Thyroid gland (tissue), 4 donors: ENCODE data around the gene FEN1. TPM values are rescaled to one million over a fixed set of nuclear protein-coding genes. Genes with fewer than 3 reads are reported as not detected.

Experiments used
- DNase-seq, 2 donors: peaks; one replicate each; pipeline ENCODE4 v3.0.0-alpha.2; 2019
- H3K27ac ChIP-seq, 3 donors: fragments of 200-600 bp; sonication (generic); 1 replicate in 2 of 3; 2 replicates in 1 of 3; pipeline ENCODE4 v1.5.1; 2016 to 2019; ENCODE audit warnings: mild to moderate bottlenecking in 1 of 3, moderate library complexity in 1 of 3
- H3K27me3 ChIP-seq: fragments of 200-600 bp; sonication (generic); one replicate; pipeline ENCODE4 v1.5.1; 2019
- H3K36me3 ChIP-seq, 2 donors: fragments of 200-600 bp; sonication (generic); one replicate each; pipeline ENCODE4 v1.5.1; 2016 to 2019
- H3K4me1 ChIP-seq, 2 donors: fragments of 200-600 bp; sonication (generic); one replicate each; pipeline ENCODE4 v1.5.1; 2017 to 2019
- H3K4me3 ChIP-seq, 3 donors: fragments of 200-600 bp; sonication (generic); replicated peaks in 1 of 3; 1 replicate in 2 of 3; 2 replicates in 1 of 3; pipeline ENCODE4 v1.5.1; 2016; ENCODE audit warnings: mild to moderate bottlenecking in 1 of 3
- H3K9me3 ChIP-seq: fragments of 200-600 bp; sonication (generic); one replicate; pipeline ENCODE4 v1.5.1; 2017
- POLR2A ChIP-seq, 2 donors: fragments of 450-650 bp; IDR thresholded peaks; one replicate each; pipeline ENCODE4 v1.6.1; 2017; ENCODE audit warnings: antibody characterized with exemption in 2 of 2, mild to moderate bottlenecking in 2 of 2, moderate library complexity in 1 of 2
- WGBS, 2 donors: methylation state at CpG; one replicate each; pipeline ENCODE4 v1.1.5; 2017; 5-methylcytosine and 5-hydroxymethylcytosine counted together
- intact Hi-C: fragments of 100-400 bp; cut with DNase I; formaldehyde crosslinking; loops from one replicate; pipeline ENCODE4 v1.15.1; 2023
- total RNA-seq, 4 donors: library from RNA; depleted of rRNA; stranded (reverse); fragments of >200 nt; gene quantifications; one replicate each; pipeline ENCODE4 v1.2.3, GENCODE V29; 2016
- TF ChIP-seq, protein P1 (sequence below), 6 experiments: fragments of 200-600 bp in 3 of 6; fragments of 450-650 bp in 3 of 6; sonication (generic) in 3 of 6; IDR thresholded peaks; one replicate each; pipeline ENCODE4 v1.5.1; 2016 to 2019; ENCODE audit warnings: antibody characterized with exemption in 6 of 6, mild to moderate bottlenecking in 2 of 6, inconsistent platforms in 1 of 6, moderate library complexity in 1 of 6

Gene FEN1
- total RNA-seq, 4 donors from 2014 or later = 4.1 to 6.3 (median 5.2) TPM

DNA sequence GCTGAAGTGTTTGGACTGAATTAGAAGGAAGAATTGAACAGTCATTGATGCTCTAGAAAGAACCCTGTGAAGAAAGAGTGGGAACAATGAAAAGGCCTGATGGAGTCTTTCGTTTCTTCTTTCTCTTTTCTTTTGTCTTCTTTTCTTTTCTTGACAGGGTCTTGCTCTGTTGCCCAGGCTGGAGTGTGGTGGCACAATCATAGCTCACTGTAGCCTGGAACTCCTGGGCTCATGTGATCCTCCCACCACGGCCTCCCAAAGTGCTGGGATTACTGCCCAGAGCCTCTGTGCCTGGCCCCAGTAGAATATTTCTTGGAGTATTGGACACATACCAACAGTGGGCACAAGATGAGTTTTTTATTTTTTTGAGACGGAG is 1.1 kb downstream of the FEN1 start:
- peaks cover 12 to 15% of the 10 kb centered on the region in 2 donors for H3K36me3 ChIP-seq
- TF ChIP-seq POLR2A (IDR thresholded peaks at IDR 0.05) = no peak
- TF ChIP-seq, protein P1, sequence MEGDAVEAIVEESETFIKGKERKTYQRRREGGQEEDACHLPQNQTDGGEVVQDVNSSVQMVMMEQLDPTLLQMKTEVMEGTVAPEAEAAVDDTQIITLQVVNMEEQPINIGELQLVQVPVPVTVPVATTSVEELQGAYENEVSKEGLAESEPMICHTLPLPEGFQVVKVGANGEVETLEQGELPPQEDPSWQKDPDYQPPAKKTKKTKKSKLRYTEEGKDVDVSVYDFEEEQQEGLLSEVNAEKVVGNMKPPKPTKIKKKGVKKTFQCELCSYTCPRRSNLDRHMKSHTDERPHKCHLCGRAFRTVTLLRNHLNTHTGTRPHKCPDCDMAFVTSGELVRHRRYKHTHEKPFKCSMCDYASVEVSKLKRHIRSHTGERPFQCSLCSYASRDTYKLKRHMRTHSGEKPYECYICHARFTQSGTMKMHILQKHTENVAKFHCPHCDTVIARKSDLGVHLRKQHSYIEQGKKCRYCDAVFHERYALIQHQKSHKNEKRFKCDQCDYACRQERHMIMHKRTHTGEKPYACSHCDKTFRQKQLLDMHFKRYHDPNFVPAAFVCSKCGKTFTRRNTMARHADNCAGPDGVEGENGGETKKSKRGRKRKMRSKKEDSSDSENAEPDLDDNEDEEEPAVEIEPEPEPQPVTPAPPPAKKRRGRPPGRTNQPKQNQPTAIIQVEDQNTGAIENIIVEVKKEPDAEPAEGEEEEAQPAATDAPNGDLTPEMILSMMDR (IDR thresholded peaks at IDR 0.05) = no peak
- intact Hi-C loops = loop anchor here (5.0 kb wide), 1 partner anchor 313 kb away; no protein-coding TSS in a partner anchor
- H3K27ac ChIP-seq = no peak overlapping the region
- no peak for DNase-seq
- peaks cover 6 to 22% of the 10 kb centered on the region in 2 donors for H3K4me1 ChIP-seq
- no peak overlapping the region for H3K4me3 ChIP-seq
- 56 to 69% methylated on average over 3 of the region's 3 CpGs for WGBS, 2 donors
- H3K27me3 ChIP-seq = no peaks in the 10 kb centered on the region
- H3K9me3 ChIP-seq = no peaks in the 10 kb centered on the region

DNA sequence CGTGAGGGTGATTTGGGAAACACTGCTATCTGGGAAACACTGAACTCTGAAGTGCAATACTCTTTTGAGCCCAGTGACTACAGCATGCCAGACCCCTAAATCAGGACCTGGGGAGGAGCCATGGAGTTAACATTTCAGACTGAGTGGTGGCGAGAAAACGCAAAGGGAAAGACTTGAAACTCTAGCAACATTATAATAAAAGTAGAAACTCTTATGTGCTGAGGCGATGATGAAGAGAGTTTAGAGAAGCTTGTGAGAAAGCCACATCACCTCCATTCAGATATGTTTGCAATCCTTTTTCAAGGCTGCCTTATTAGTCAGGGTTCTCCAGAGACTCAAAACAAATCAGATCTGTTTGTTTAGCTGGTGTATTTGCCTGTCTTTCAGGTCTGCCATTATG is 1.9 kb downstream of the FEN1 start:
- WGBS, 2 donors = 86 to 90% methylated on average over 4 of the region's 4 CpGs
- Histone ChIP-seq H3K27ac (no peak overlapping the region), H3K4me3 (no peak overlapping the region), H3K9me3 (no peaks in the 10 kb centered on the region), H3K27me3 (no peaks in the 10 kb centered on the region), H3K4me1 (peaks cover 6 to 22% of the 10 kb centered on the region in 2 donors), H3K36me3 (peaks cover 4 to 7% of the 10 kb centered on the region in 2 donors)
- DNase-seq = no peak
- intact Hi-C loops = loop anchor here (5.0 kb wide), 1 partner anchor 313 kb away; no protein-coding TSS in a partner anchor
- TF ChIP-seq, protein P1 (IDR thresholded peaks at IDR 0.05) = no peak
- no peak for TF ChIP-seq POLR2A (IDR thresholded peaks at IDR 0.05)

DNA sequence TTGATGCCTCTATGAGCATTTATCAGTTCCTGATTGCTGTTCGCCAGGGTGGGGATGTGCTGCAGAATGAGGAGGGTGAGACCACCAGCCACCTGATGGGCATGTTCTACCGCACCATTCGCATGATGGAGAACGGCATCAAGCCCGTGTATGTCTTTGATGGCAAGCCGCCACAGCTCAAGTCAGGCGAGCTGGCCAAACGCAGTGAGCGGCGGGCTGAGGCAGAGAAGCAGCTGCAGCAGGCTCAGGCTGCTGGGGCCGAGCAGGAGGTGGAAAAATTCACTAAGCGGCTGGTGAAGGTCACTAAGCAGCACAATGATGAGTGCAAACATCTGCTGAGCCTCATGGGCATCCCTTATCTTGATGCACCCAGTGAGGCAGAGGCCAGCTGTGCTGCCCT is 2.7 kb downstream of the FEN1 start:
- no peak overlapping the region for H3K27ac ChIP-seq
- peaks cover 6 to 22% of the 10 kb centered on the region in 2 donors for H3K4me1 ChIP-seq
- TF ChIP-seq POLR2A (IDR thresholded peaks at IDR 0.05) = no peak
- TF ChIP-seq, protein P1 (IDR thresholded peaks at IDR 0.05) = no peak
- H3K27me3 ChIP-seq = no peaks in the 10 kb centered on the region
- no peaks in the 10 kb centered on the region for H3K36me3 ChIP-seq
- H3K9me3 ChIP-seq = no peaks in the 10 kb centered on the region
- 87 to 94% methylated on average over 9 to 12 of the region's 12 CpGs for WGBS, 2 donors
- intact Hi-C loops = loop anchor here (5.0 kb wide), 1 partner anchor 152 kb away; no protein-coding TSS in a partner anchor
- no peak overlapping the region for H3K4me3 ChIP-seq
- DNase-seq = no peak

DNA sequence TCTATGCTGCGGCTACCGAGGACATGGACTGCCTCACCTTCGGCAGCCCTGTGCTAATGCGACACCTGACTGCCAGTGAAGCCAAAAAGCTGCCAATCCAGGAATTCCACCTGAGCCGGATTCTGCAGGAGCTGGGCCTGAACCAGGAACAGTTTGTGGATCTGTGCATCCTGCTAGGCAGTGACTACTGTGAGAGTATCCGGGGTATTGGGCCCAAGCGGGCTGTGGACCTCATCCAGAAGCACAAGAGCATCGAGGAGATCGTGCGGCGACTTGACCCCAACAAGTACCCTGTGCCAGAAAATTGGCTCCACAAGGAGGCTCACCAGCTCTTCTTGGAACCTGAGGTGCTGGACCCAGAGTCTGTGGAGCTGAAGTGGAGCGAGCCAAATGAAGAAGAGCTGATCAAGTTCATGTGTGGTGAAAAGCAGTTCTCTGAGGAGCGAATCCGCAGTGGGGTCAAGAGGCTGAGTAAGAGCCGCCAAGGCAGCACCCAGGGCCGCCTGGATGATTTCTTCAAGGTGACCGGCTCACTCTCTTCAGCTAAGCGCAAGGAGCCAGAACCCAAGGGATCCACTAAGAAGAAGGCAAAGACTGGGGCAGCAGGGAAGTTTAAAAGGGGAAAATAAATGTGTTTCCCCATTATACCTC is 3.3 kb downstream of the FEN1 start:
- H3K4me3 ChIP-seq = no peak overlapping the region
- no peak for DNase-seq
- TF ChIP-seq, protein P1 (IDR thresholded peaks at IDR 0.05) = no peak
- no peak for TF ChIP-seq POLR2A (IDR thresholded peaks at IDR 0.05)
- H3K9me3 ChIP-seq = no peaks in the 10 kb centered on the region
- intact Hi-C loops = loop anchor here (5.0 kb wide), 1 partner anchor 151 kb away; no protein-coding TSS in a partner anchor
- H3K4me1 ChIP-seq = peaks cover 6 to 21% of the 10 kb centered on the region in 2 donors
- H3K27ac ChIP-seq = no peak overlapping the region
- no peaks in the 10 kb centered on the region for H3K27me3 ChIP-seq
- WGBS, 2 donors = 93 to 95% methylated on average over 15 to 17 of the region's 18 CpGs
- H3K36me3 ChIP-seq = no peaks in the 10 kb centered on the region

DNA sequence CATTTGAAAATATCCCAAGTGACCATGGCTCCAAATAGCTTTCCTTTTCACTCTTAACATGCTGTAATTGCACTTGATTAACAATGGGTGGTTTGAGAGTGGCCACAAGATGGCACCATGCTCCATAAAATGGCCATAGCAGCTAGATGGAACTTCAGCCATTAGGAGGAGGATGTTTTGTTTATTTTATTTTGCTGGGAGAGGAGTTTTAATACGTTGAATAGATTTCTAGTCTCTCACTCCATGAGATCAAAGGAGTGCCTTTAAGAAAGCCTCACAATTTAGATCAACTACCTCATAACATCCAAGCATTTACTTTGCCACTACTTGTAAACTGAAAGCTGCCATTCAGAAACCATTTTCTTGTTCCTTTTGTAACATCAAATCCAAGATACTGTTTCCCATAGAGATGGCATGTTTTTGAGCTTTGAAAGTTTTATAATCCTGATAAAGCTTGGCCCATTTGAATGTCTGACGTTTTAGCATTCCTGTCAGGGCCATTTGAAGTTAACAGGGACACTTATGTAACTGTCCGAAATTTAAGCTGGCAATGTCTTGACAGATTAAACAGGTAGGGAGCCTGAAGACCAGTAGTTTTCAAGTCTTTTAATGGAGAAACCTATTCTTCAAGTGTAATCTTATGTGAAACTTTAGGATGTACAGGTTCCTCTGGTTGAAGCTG is 4.7 kb downstream of the FEN1 start:
- Histone ChIP-seq H3K27ac (no peak overlapping the region), H3K4me1 (peaks cover 6 to 11% of the 10 kb centered on the region in 2 donors), H3K27me3 (no peaks in the 10 kb centered on the region), H3K4me3 (no peak overlapping the region), H3K36me3 (no peaks in the 10 kb centered on the region), H3K9me3 (no peaks in the 10 kb centered on the region)
- peak; percentile 85 to 87 for DNase-seq
- 40 to 42% methylated on average over 3 of the region's 3 CpGs for WGBS, 2 donors
- TF ChIP-seq, protein P1 (IDR thresholded peaks at IDR 0.05) = peak in 5 of 6 experiments; percentile 57 to 96 (median 85)
- no peak for TF ChIP-seq POLR2A (IDR thresholded peaks at IDR 0.05)
- intact Hi-C loops = loop anchor here (5.0 kb wide), 1 partner anchor 150 kb away; no protein-coding TSS in a partner anchor
